Measurements from ENCODE around the gene PDE2A.

Gene PDE2A

GRCh38 chr11:72705442-72706365 is 31.5 kb upstream of the PDE2A start:
- no peak for DNase-seq
- intact Hi-C loops (cut with DNase I): no loop called here

- no peak for DNase-seq
- intact Hi-C loops (cut with DNase I): no loop called here
Observed at GRCh38 chr11:72704783-72705265, 30.6 kb upstream of the PDE2A start.

GRCh38 chr11:72704028-72704782 is 30.0 kb upstream of the PDE2A start:
- no peak for DNase-seq
- intact Hi-C loops (cut with DNase I): no loop called here

GRCh38 chr11:72703267-72704008 is 29.2 kb upstream of the PDE2A start:
- intact Hi-C loops (cut with DNase I): no loop called here
- DNase-seq: no peak

DNA sequence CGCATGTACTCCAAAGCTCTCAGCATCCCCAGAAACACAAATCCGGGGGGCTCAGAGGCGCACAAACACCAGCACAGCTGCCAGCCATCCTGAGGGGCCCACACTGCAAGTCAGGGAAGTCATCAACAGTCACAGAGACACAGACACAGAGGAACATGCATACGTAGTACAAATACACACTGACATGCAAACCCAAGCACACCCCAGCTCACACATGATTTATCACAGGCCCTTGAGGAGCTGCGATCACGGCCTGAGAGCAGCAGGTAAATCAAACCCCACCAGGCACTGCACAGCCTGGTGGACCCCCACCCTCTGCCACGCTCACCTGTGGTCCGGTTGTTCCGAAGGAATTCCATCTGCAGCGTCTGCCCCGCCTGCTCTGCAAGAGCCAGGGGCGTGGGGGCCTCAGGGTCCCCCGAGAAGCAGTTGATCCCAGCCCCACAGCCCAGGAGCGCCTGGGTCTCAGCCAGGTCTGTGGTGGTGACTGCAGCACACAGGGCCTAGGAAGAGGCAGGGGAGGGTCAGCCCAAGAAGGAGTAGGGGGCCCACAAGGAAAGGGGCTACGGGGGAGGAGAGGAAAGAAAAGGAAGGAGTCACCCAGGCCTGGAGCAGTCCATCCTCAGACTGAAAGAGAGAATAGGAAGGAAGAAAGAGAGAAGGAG is 28.5 kb upstream of the PDE2A start:
- no peak for DNase-seq
- intact Hi-C loops (cut with DNase I): no loop called here

DNA sequence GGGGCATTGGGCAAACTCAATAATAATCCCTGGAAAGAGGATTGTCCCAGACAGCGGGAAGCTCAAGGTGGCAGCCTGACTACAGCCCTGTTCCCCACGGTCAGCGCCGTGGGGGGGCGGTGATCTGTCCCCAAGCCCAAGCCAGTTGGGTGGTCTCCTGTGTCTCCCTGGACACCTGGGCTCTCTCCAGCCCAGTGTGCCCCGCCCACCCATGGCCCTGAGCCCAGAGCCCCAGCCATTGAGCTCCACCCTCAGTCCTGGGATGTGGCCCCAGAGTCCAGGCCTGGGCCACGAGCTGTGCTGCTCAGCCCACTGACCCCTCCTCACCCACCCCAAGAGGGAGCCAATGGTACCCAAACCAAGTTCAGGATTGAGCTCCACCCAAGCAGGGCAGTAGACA is 27.9 kb upstream of the PDE2A start:
- intact Hi-C loops (cut with DNase I): no loop called here
- DNase-seq: no peak

DNA sequence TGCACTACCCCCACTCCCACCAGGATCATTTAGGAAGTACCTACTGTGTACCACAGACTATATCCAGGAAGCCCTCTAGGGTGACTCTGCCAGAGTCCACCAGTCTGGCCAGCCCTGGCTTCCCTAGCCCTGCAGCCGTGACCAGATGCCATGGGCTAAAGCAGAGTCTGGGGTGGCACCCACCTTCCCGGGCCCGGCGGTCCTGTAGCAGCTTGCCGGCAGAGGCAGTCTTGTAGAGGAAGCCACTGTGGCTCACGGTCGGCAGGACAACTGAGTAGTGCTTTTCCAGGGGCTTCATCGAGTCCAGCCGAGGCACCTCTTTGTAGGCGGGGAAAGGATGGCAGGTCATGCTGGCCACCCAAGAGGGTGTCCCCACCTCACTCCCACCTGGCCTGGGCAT is 27.2 kb upstream of the PDE2A start:
- no peak for DNase-seq
- intact Hi-C loops (cut with DNase I): no loop called here

GRCh38 chr11:72700146-72700545 is 25.9 kb upstream of the PDE2A start:
- DNase-seq: no peak
- intact Hi-C loops (cut with DNase I): no loop called here

DNA sequence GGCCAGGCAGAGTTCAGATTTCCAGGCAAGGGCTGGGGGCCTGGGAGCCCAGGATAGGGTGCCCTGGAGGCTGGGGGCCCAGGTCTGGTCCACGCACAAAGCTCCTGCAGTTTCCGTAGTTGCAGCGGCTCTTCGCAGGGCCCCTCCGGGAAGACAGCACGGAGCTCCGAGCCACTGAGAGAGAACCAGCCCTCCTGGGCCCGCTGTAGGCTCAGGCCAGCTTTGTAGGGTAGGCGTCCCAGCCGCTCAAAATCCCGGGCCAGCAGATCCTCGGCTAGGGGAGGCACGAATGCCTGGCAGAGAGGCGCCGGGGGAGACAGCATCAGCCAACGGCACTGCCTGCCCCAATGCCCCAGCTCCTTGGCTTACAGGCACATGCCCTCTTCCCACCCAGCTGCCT is 23.6 kb upstream of the PDE2A start:
- DNase-seq: no peak
- intact Hi-C loops (cut with DNase I): no loop called here

GRCh38 chr11:72696866-72697700 is 22.9 kb upstream of the PDE2A start:
- intact Hi-C loops (cut with DNase I): no loop called here
- no peak for DNase-seq

DNA sequence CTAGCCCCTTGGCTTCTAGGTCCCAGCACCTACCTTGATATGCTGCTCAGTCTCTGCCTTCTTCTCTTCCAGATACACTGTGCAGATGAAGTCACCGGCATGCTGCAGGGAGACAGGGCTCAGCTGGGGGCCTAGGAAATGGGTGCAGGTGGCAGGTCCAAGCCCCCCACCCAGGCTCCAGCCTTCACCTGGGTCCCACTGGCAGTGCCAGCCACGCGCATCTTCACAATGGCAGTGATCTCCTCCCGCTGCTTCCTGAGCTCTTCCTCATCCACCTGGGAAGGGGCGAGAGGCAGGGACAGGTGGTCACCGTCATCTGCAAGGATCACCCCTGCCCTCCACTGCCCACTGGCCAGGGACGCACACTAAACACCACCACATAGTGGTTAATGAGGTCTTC is 21.1 kb upstream of the PDE2A start:
- intact Hi-C loops (cut with DNase I): no loop called here

DNA sequence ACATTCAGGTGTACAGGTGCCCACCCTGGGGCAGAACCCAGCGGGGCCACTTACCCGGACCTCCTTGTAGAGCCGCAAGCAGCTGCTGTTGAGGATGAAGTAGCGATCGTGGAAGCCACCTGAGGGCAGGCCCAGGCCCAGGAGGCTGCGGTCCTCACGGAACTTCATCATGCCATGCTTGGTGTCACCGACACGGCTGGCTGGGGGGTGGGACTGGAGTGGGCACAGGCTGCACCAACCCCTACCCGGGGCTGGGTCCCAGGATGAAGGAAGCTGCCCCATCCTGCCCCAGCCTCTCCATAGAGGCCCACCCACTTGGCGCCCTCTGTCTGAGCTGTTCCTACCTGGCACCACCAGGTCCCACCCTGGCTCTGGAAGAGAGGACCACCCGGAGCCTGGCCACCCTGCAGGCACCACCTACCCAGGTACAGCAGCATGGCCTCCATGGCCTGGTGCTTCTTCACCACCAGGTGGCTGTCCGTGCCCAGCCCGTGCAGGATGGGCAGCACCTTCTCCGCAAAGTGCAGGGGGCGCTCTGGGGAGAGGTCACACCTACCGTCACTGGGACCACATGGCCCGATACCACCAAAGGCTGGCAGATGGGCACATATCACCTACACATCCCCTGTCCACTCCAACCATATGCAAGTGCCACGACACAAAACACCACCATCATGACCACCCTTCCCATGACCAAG is 19.2 kb upstream of the PDE2A start:
- no peak for DNase-seq
- intact Hi-C loops (cut with DNase I): no loop called here

More for the DNA sequence above, 21.1 kb upstream of the PDE2A start:
- DNase-seq: no peak

- DNase-seq: no peak
- intact Hi-C loops (cut with DNase I): no loop called here
Observed at GRCh38 chr11:72692498-72693237, 18.4 kb upstream of the PDE2A start.

DNA sequence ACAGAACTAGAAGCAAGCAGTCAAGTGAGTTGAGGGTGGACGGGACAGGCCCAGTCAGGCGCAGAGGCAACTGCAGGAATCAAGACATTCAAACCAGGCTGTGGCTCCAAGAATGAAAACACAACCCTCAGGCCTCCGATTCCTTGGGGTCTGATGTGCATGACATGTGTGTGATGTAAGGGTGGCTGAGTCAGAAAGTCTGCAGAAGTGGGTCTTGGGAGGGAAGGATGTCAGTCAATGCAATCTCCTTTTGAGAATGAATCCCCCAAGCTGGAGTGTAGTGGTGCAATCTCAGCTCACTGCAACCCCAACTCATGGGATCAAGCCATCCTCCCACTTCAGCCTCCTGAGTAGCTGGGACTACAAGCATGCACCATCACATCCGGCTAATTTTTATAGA is 15.9 kb upstream of the PDE2A start:
- no peak for DNase-seq
- intact Hi-C loops (cut with DNase I): no loop called here

DNA sequence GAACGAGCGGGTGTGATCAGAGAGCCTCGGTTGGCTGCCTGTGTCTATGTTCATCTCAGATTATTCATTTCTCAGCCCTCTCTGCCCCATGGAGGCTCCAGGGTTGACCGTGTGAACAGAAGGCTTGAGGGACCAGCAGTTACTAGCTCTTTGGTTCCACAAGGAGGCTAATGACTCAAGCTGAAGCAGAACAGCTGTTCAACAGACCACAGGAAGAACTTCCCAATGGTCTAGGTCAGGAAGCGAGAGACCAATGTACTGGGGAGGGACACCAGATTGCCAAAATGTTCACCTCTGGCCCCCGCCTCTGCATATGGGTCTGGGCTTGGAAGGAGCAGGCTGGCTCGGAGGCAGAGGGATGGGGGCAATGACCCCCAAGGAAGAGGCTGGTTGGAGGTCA is 14.7 kb upstream of the PDE2A start:
- intact Hi-C loops (cut with DNase I): no loop called here
- no peak for DNase-seq

- DNase-seq: no peak
- intact Hi-C loops (cut with DNase I): no loop called here
Observed at GRCh38 chr11:72688486-72688885, 14.3 kb upstream of the PDE2A start.

GRCh38 chr11:72687326-72687725 is 13.1 kb upstream of the PDE2A start:
- no peak for DNase-seq

GRCh38 chr11:72686639-72687220 is 12.5 kb upstream of the PDE2A start:
- no peak for DNase-seq
- intact Hi-C loops (cut with DNase I): no loop called here

More at GRCh38 chr11:72687326-72687725, 13.1 kb upstream of the PDE2A start:
- intact Hi-C loops (cut with DNase I): no loop called here

Data from posterior cingulate gyrus (tissue), 11 donors.